Stimulated activated CD8-positive, alpha-beta memory T cell treated with anti-CD3 and anti-CD28 coated beads, Interleukin-7, amount 100 ng/mL, for 48 hours (primary cell): ENCODE measurements around the gene ZNF608.

Source experiments
- DNase-seq, 2 donors: peaks; one replicate each; pipeline ENCODE4 v3.0.0-alpha.2; 2020; ENCODE audit warnings: low read depth in 1 of 2; ENCODE audit errors: extremely low read depth in 1 of 2

The ZNF608 gene

DNA sequence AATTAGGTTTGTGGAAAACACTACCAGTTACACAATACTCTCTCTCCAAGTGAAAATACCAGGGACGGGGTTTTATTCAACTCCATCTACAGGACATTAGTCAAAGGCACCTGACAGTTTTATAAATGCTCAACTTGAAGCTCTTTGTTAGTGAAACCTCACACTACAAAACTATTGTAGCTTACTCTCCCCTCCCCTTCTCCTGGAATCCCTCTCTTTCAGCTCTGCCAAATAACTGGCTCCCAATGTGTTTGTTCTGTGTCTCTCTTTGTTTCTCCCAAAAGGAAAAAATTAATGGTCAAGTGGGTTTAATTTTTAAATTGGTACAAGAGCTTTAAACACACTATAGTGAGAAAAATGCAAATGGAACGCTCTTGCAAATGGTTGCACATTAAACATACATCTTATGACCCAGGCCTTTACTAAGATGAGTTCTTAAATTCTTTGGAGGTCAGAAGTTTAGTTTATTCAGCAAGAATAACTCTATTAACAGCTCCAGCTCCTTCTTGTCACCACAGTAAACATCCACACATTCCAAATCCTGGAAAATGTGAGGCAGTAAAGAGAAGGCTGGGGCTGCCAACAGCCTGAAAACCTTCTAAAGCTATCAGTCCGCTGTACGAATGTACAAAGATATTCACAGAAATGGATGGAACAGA lies 48.4 kb downstream of the ZNF608 start:
- DNase-seq, result no peak

GRCh38 chr5:124697501-124697900 lies 48.9 kb downstream of the ZNF608 start:
- no peak for DNase-seq

GRCh38 chr5:124696898-124697297 lies 49.5 kb downstream of the ZNF608 start:
- no peak for DNase-seq
